Measurements from ENCODE around the gene GABPB1. TPM values are rescaled to one million over a fixed set of nuclear protein-coding genes. Genes with fewer than 3 reads are reported as not detected.

GABPB1 gene
- total and polyA plus RNA-seq, 2 of the 13 experiments (the other 11 are each of a cell fraction or from before 2014, with no cell fraction given): 17.5 to 39.5 TPM

DNA sequence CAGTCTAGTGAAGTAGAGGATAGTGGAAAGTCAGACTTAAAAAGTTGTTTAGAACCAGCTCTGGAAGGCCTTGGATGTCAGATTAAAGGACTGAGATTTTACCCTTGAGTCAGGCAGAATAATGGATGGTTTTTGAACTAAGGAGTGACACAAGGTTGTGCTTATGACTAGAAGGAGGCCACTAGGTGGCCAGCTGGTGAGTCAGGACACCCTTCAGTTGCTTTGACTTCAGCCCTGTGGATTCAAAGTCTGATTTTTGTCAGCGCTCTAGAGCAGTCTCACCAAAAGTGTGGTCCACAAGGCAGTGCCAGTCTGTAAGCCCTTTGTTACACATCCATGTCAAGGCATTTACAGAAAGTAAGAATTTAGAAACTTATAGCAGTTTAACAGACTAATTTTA, 3.8 kb upstream of the GABPB1 start (continued):
- TF ChIP-seq, protein P1, sequence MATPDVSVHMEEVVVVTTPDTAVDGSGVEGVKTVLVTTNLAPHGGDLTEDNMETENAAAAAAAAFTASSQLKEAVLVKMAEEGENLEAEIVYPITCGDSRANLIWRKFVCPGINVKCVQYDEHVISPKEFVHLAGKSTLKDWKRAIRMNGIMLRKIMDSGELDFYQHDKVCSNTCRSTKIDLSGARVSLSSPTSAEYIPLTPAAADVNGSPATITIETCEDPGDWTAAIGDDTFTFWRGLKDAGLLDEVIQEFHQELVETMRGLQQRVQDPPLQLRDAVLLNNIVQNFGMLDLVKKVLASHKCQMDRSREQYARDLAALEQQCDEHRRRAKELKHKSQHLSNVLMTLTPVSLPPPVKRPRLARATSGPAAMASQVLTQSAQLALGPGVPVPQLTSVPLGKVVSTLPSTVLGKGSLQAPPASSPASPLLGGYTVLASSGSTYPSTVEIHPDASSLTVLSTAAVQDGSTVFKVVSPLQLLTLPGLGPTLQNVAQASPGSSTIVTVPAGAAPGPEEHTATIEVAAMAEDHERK (CRISPR knock-in tag; IDR thresholded peaks at IDR 0.05; ENCODE audit: low read depth): no peak
- TF ChIP-seq FOXA3 (CRISPR knock-in tag; IDR thresholded peaks at IDR 0.05): no peak
- TF ChIP-seq, protein P2, sequence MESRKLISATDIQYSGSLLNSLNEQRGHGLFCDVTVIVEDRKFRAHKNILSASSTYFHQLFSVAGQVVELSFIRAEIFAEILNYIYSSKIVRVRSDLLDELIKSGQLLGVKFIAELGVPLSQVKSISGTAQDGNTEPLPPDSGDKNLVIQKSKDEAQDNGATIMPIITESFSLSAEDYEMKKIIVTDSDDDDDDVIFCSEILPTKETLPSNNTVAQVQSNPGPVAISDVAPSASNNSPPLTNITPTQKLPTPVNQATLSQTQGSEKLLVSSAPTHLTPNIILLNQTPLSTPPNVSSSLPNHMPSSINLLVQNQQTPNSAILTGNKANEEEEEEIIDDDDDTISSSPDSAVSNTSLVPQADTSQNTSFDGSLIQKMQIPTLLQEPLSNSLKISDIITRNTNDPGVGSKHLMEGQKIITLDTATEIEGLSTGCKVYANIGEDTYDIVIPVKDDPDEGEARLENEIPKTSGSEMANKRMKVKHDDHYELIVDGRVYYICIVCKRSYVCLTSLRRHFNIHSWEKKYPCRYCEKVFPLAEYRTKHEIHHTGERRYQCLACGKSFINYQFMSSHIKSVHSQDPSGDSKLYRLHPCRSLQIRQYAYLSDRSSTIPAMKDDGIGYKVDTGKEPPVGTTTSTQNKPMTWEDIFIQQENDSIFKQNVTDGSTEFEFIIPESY (CRISPR knock-in tag; IDR thresholded peaks at IDR 0.05): 0 out of 2 replicates have a peak, but pooled peaks have one; percentile 9
- peak; percentile 56 for TF ChIP-seq RBM22 (optimal IDR thresholded peaks at IDR 0.05; ENCODE audit: low read length)
- TF ChIP-seq ZNF850 (CRISPR knock-in tag; conservative IDR thresholded peaks at IDR 0.05): no peak
- no peak for TF ChIP-seq HOXA5 (CRISPR knock-in tag; IDR thresholded peaks at IDR 0.05)
- no peak for TF ChIP-seq EEA1 (CRISPR knock-in tag; IDR thresholded peaks at IDR 0.05; ENCODE audit: borderline replicate concordance)
- no peak for TF ChIP-seq NAIF1 (CRISPR knock-in tag; IDR thresholded peaks at IDR 0.05; ENCODE audit: borderline replicate concordance)
- no peak for TF ChIP-seq PCBP1 (IDR thresholded peaks at IDR 0.05; ENCODE audit: borderline replicate concordance, low read depth, low read length)

DNA sequence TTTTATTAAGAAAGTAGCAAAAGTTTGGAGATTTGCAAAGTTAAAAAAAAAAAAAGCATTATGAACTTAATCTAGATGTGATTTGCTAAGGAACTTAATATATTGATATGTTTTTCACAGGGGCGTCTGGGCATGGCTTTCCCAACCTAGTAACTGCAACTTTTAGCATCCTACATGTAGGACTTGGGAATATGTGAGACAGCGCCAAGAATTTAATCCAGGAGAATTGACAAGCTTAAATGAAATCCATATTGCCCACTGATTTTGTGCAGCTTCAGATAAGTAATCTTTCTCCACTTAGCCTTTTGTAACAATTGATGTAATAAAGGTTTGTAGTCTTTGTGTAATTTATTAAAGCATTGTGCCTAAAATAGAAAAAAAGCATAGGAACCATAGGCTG, 982 bp upstream of the GABPB1 start:
- TF ChIP-seq FOSL2 (CRISPR knock-in tag; IDR thresholded peaks at IDR 0.05) (no peak), CENPX (CRISPR knock-in tag; IDR thresholded peaks at IDR 0.05) (no peak), DNMT3B (CRISPR knock-in tag; conservative IDR thresholded peaks at IDR 0.05) (0 out of 2 replicates have a peak, but pooled peaks have one; percentile 19), NR3C1 (CRISPR knock-in tag; IDR thresholded peaks at IDR 0.05) (no peak), ATF1 (CRISPR knock-in tag; IDR thresholded peaks at IDR 0.05) (no peak), KAT8 (CRISPR knock-in tag; IDR thresholded peaks at IDR 0.05) (no peak), SP4 (CRISPR knock-in tag; IDR thresholded peaks at IDR 0.05) (no peak)
- TF ChIP-seq, protein P3, sequence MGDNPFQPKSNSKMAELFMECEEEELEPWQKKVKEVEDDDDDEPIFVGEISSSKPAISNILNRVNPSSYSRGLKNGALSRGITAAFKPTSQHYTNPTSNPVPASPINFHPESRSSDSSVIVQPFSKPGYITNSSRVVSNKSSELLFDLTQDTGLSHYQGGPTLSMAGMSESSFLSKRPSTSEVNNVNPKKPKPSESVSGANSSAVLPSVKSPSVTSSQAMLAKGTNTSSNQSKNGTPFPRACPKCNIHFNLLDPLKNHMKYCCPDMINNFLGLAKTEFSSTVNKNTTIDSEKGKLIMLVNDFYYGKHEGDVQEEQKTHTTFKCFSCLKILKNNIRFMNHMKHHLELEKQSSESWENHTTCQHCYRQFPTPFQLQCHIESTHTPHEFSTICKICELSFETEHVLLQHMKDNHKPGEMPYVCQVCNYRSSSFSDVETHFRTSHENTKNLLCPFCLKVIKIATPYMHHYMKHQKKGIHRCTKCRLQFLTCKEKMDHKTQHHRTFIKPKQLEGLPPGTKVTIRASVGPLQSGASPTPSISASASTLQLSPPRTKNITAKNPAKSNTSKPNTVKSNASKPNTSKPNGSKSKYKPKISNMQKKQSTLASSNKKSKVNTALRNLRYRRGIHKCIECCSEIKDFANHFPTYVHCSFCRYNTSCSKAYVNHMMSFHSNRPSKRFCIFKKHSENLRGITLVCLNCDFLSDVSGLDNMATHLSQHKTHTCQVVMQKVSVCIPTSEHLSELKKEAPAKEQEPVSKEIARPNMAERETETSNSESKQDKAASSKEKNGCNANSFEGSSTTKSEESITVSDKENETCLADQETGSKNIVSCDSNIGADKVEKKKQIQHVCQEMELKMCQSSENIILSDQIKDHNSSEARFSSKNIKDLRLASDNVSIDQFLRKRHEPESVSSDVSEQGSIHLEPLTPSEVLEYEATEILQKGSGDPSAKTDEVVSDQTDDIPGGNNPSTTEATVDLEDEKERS (CRISPR knock-in tag; IDR thresholded peaks at IDR 0.05): no peak
- Histone ChIP-seq H3K27ac (ENCODE audit: extremely low read length, insufficient read depth, low read length) (peak overlapping the region; percentile 100), H3K4me2 (ENCODE audit: low read depth, low read length) (peak overlapping the region; percentile 81), H4K20me1 (ENCODE audit: insufficient read depth, low read length) (peaks cover 6% of the 10 kb centered on the region; the same call in 1 of the 2 replicates), H3K36me3 (replicated peaks in 1 of 2; ENCODE audit: control insufficient read depth in 1 of 2, insufficient read depth in 2 of 2, low read length in 2 of 2) (peaks cover 1 to 3% of the 10 kb centered on the region in 2 experiments; a peak in 2 of 5 replicates), H3K4me1 (ENCODE audit: insufficient read depth, low read length) (peaks cover 49% of the 10 kb centered on the region), H3K9me3 (ENCODE audit: low read length) (no peaks in the 10 kb centered on the region), H3K27me3 (ENCODE audit: control insufficient read depth in 1 of 2, insufficient read depth in 2 of 2, low read length in 2 of 2) (no peaks in the 10 kb centered on the region; a peak in 1 of 5 replicates), H2AFZ (ENCODE audit: low read length) (no peak overlapping the region), H3K9ac (ENCODE audit: insufficient read depth, low read depth, low read length) (peak overlapping the region; percentile 93), H3K79me2 (ENCODE audit: insufficient read depth, low read length) (peaks cover 63% of the 10 kb centered on the region), H3K4me3 (replicated peaks in 1 of 3; ENCODE audit: insufficient read depth in 1 of 3, low read depth in 2 of 3, low read length in 3 of 3) (peak overlapping the region; percentile 80 to 96 (median 93); a peak in 5 of 6 replicates)
- in situ Hi-C loops (cut with HindIII; ENCODE audit: extremely low pct_ligation_motif_present, low pct_unique_long_range_greater_than_20kb): no loop called here
- no TSS peak for BruUV-seq (replicated peaks)
- ChIA-PET CTCF (ENCODE audit: low intra/inter-chr PET ratio, low total read pairs) (no interaction called here), POLR2A (interaction anchor here (1.0 to 3.4 kb wide), 10 partner anchors 9 to 1200 kb away, joined by 3 to 74 read pairs (median 4); partner anchors contain the start of genes COPS2 and USP8)
- 20% methylated on average over 2 of the region's 2 CpGs for WGBS (ENCODE audit: low lambda C conversion rate)
- intact Hi-C loops (cut with micrococcal nuclease; ENCODE audit: unreplicated experiment): loop anchor here (1.0 kb wide), 1 partner anchor 68 kb away; the partner anchor contains the start of gene USP8
- no peak for FAIRE-seq
- no peak for ATAC-seq
- no peak for DNase-seq (ENCODE audit: low spot score)

All from HepG2 (cell line).